ENCODE measurements around the gene IWS1. TPM values are rescaled to one million over a fixed set of nuclear protein-coding genes. Genes with fewer than 3 reads are reported as not detected.

The IWS1 gene
- total RNA-seq, 1 experiment from 2014 or later, result 56.0 TPM

GRCh38 chr2:127508631-127509034, 17.7 kb downstream of the IWS1 start:
- 0 out of 2 replicates have a peak, but pooled peaks cover 16% of the 10 kb centered on the region for H3K4me1 ChIP-seq
- no peak overlapping the region for H3K4me3 Mint-ChIP-seq (ENCODE audit: unreplicated experiment)
- TF ChIP-seq, protein P1, sequence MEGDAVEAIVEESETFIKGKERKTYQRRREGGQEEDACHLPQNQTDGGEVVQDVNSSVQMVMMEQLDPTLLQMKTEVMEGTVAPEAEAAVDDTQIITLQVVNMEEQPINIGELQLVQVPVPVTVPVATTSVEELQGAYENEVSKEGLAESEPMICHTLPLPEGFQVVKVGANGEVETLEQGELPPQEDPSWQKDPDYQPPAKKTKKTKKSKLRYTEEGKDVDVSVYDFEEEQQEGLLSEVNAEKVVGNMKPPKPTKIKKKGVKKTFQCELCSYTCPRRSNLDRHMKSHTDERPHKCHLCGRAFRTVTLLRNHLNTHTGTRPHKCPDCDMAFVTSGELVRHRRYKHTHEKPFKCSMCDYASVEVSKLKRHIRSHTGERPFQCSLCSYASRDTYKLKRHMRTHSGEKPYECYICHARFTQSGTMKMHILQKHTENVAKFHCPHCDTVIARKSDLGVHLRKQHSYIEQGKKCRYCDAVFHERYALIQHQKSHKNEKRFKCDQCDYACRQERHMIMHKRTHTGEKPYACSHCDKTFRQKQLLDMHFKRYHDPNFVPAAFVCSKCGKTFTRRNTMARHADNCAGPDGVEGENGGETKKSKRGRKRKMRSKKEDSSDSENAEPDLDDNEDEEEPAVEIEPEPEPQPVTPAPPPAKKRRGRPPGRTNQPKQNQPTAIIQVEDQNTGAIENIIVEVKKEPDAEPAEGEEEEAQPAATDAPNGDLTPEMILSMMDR (IDR thresholded peaks at IDR 0.05; ENCODE audit: insufficient read depth in 1 of 2, low read depth in 1 of 2, low read length in 1 of 2, severe bottlenecking in 1 of 2, unreplicated experiment in 1 of 2), result no peak
- no peak overlapping the region for H3K27ac Mint-ChIP-seq (ENCODE audit: unreplicated experiment)
- H3K27me3 ChIP-seq (replicated peaks; ENCODE audit: control insufficient read depth, insufficient read depth, low read length), result no peaks in the 10 kb centered on the region
- intact Hi-C loops (cut with micrococcal nuclease; ENCODE audit: unreplicated experiment), result no loop called here
- peaks cover 2% of the 10 kb centered on the region; the same call in 1 of the 2 replicates for H3K36me3 ChIP-seq (ENCODE audit: control insufficient read depth, insufficient read depth, low read length)
- peaks cover 20% of the 10 kb centered on the region for H3K4me1 Mint-ChIP-seq (ENCODE audit: low read depth, unreplicated experiment)
- POLR2A ChIA-PET, result interaction anchor here (1.5 kb wide), 1 partner anchor 18 kb away, joined by 4 read pairs; the partner anchor contains the start of gene IWS1
- H3K27me3 Mint-ChIP-seq (ENCODE audit: insufficient read depth, unreplicated experiment), result no peaks in the 10 kb centered on the region
- H3K4me3 ChIP-seq (ENCODE audit: low read depth, low read length), result no peak overlapping the region
- no peaks in the 10 kb centered on the region for H3K9me3 ChIP-seq
- CTCF ChIA-PET, result no interaction called here
- BruUV-seq (replicated peaks), result no TSS peak
- peaks cover 40% of the 10 kb centered on the region for H3K36me3 Mint-ChIP-seq (ENCODE audit: insufficient read depth, unreplicated experiment)
- DNase-seq, result no peak
- no peaks in the 10 kb centered on the region for H3K9me3 Mint-ChIP-seq (ENCODE audit: unreplicated experiment)

DNA sequence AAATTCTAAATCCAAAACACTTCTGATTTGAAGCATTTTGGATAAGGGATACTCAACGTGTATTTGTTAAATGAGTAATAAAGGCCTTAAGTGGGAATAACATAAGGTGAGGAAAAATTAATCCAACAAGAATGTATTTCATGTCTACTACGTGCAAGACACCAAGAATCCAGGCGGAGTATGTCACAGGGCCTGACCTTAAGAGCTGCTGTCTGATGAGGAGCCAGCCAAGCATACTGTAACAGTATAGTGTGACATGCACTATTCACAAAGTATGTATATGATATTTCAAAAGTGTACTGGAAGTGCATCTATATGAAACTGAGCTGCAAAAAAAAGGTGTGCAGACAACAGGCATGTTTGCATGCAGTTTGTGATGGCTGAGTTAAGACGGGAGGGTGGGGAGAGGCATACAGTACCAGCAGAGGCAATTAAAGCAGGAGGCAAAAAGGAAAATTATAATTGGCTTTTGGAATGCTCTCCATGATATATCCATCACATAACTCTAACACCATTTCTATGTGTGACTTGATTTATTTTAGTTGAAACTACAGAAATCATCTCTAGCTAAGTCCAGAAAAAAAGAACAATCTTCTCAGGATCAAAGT, 18.2 kb downstream of the IWS1 start:
- Mint-ChIP-seq H3K27me3 (ENCODE audit: insufficient read depth, unreplicated experiment) (no peaks in the 10 kb centered on the region), H3K4me3 (ENCODE audit: unreplicated experiment) (no peak overlapping the region), H3K9me3 (ENCODE audit: unreplicated experiment) (no peaks in the 10 kb centered on the region), H3K4me1 (ENCODE audit: low read depth, unreplicated experiment) (peaks cover 20% of the 10 kb centered on the region), H3K27ac (ENCODE audit: unreplicated experiment) (no peak overlapping the region), H3K36me3 (ENCODE audit: insufficient read depth, unreplicated experiment) (peaks cover 45% of the 10 kb centered on the region)
- H3K27me3 ChIP-seq (replicated peaks; ENCODE audit: control insufficient read depth, insufficient read depth, low read length), result no peaks in the 10 kb centered on the region
- no peak overlapping the region for H3K4me3 ChIP-seq (ENCODE audit: low read depth, low read length)
- TF ChIP-seq, protein P1 (IDR thresholded peaks at IDR 0.05; ENCODE audit: insufficient read depth in 1 of 2, low read depth in 1 of 2, low read length in 1 of 2, severe bottlenecking in 1 of 2, unreplicated experiment in 1 of 2), result no peak
- no peak for DNase-seq
- ChIA-PET POLR2A (interaction anchor here (1.5 kb wide), 1 partner anchor 19 kb away, joined by 4 read pairs; the partner anchor contains the start of gene IWS1), CTCF (no interaction called here)
- intact Hi-C loops (cut with micrococcal nuclease; ENCODE audit: unreplicated experiment), result no loop called here
- H3K9me3 ChIP-seq, result no peaks in the 10 kb centered on the region
- BruUV-seq (replicated peaks), result no TSS peak
- 0 out of 2 replicates have a peak, but pooled peaks cover 16% of the 10 kb centered on the region for H3K4me1 ChIP-seq
- H3K36me3 ChIP-seq (ENCODE audit: control insufficient read depth, insufficient read depth, low read length), result peaks cover 2% of the 10 kb centered on the region; the same call in 1 of the 2 replicates

DNA sequence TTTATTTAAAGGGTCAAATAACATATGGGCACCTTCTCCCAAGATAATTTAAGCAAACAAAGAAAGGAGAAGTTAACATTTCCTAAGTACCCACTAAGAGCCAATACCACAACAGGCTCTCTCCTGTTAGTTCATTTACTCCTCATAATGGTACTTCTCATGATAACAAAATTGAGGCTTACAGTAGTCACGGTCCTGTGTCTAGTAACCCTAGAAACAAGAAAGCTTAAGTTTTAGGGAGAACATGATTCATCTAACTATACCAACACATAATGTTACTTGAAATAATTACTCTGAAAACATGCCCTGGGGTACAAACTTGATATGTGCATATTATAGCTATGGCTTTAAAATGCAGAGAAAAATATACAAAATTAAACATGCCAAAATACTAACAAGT, 19.8 kb downstream of the IWS1 start:
- no peaks in the 10 kb centered on the region for H3K9me3 ChIP-seq
- POLR2A ChIA-PET, result no interaction called here
- H3K36me3 ChIP-seq (ENCODE audit: control insufficient read depth, insufficient read depth, low read length), result peaks cover 2% of the 10 kb centered on the region; the same call in 1 of the 2 replicates
- BruUV-seq (replicated peaks), result no TSS peak
- H3K36me3 Mint-ChIP-seq (ENCODE audit: insufficient read depth, unreplicated experiment), result peaks cover 60% of the 10 kb centered on the region
- intact Hi-C loops (cut with micrococcal nuclease; ENCODE audit: unreplicated experiment), result no loop called here
- no peak overlapping the region for H3K4me3 ChIP-seq (ENCODE audit: low read depth, low read length)
- H3K4me1 ChIP-seq, result 0 out of 2 replicates have a peak, but pooled peaks cover 14% of the 10 kb centered on the region
- H3K4me1 Mint-ChIP-seq (ENCODE audit: low read depth, unreplicated experiment), result peaks cover 16% of the 10 kb centered on the region
- DNase-seq, result no peak
- no peak overlapping the region for H3K4me3 Mint-ChIP-seq (ENCODE audit: unreplicated experiment)
- H3K27me3 ChIP-seq (replicated peaks; ENCODE audit: control insufficient read depth, insufficient read depth, low read length), result no peaks in the 10 kb centered on the region
- H3K27ac Mint-ChIP-seq (ENCODE audit: unreplicated experiment), result no peak overlapping the region
- H3K9me3 Mint-ChIP-seq (ENCODE audit: unreplicated experiment), result no peaks in the 10 kb centered on the region
- H3K27me3 Mint-ChIP-seq (ENCODE audit: insufficient read depth, unreplicated experiment), result no peaks in the 10 kb centered on the region
- TF ChIP-seq, protein P1 (IDR thresholded peaks at IDR 0.05; ENCODE audit: insufficient read depth in 1 of 2, low read depth in 1 of 2, low read length in 1 of 2, severe bottlenecking in 1 of 2, unreplicated experiment in 1 of 2), result no peak
- CTCF ChIA-PET, result no interaction called here

Data from Caco-2 (cell line).